GM21717 (cell line): ENCODE data around the gene CCDC15.
"Not testable (repeated sequence)": the region's sequence is repeated elsewhere in the genome, so short reads cannot be mapped to it uniquely, and the experiment has no call there.

ENCODE experiments used
- ATAC-seq: cut with Tn5 transposase; IDR thresholded peaks from one replicate; pipeline ENCODE4 v1.9.1; 2021; ENCODE audit warnings: mild to moderate bottlenecking, moderate library complexity; ENCODE audit not compliant: unreplicated experiment

CCDC15 gene

GRCh38 chr11:124942466-124943253 lies 11.3 kb upstream of the CCDC15 start:
- ATAC-seq = no peak

GRCh38 chr11:124943254-124943616 lies 10.8 kb upstream of the CCDC15 start:
- no peak for ATAC-seq

GRCh38 chr11:124943741-124944140 lies 10.3 kb upstream of the CCDC15 start:
- no peak for ATAC-seq

DNA sequence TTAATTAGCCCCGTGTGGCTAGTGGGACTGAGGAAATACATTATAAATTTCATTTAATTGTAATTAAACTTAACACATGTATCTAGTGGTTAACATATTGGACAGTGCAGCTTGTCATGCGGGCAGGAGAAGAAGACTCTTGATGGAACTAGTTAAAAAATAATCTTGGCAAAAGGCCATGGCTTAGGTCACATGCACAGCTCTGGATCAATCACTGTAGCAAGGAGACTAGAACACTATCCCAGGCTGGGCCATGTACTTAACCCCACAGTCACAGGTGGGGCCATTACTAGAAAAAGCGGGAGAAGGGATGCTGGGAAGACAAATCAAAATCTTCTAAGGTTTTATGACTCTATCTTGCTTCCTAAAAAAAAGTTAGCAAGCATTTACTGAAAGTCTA lies 9.4 kb upstream of the CCDC15 start:
- no peak for ATAC-seq

- ATAC-seq = no peak
Observed at GRCh38 chr11:124945826-124946225, 8.2 kb upstream of the CCDC15 start.

GRCh38 chr11:124946735-124947141 lies 7.3 kb upstream of the CCDC15 start:
- no peak for ATAC-seq

- ATAC-seq = no peak
Observed at GRCh38 chr11:124950601-124951330, 3.2 kb upstream of the CCDC15 start.

DNA sequence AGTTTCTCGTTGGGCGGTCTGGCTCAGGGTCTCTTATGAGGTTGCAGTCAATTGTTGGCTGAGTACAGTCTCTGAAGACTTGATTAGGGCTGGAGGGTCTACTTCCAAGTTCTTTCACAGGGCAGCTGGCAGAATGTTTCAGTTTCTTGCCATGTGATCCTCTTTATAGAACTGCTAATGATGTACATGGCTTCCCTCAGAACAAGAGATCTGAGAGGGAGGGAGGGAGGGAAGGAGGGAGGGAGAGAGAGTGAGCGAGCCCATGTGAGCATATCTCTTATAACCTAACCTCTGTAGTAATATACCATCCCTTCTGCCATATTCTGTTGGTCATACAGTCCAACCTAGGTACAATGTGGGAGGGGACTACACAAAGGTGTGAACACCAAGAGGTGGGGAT lies 2.7 kb upstream of the CCDC15 start:
- ATAC-seq = no peak

- ATAC-seq = no peak
Observed at GRCh38 chr11:124954590-124954955, 571 bp downstream of the CCDC15 start.

GRCh38 chr11:124955035-124955434 lies 1.0 kb downstream of the CCDC15 start:
- no peak for ATAC-seq

GRCh38 chr11:124961972-124962609 lies 8.1 kb downstream of the CCDC15 start:
- ATAC-seq = peak; percentile 90

DNA sequence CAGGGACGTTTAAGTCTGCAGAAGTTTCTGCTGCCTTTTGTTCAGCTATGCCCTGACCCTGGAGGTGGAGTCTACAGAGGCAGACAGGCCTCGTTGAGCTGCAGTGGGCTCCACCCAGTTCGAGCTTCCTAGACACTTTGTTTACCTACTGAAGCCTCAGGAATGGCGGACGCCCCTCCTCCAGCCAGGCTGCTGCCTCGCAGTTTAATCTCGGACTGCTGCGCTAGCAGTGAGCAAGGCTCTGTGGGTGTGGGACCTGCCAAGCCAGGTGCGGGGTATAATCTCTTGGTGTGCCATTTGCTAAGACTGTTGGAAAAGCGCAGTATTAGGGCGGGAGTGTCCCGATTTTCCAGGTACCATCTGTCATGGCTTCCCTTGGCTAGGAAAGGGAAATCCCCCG lies 14.2 kb downstream of the CCDC15 start:
- ATAC-seq = not testable (repeated sequence)

DNA sequence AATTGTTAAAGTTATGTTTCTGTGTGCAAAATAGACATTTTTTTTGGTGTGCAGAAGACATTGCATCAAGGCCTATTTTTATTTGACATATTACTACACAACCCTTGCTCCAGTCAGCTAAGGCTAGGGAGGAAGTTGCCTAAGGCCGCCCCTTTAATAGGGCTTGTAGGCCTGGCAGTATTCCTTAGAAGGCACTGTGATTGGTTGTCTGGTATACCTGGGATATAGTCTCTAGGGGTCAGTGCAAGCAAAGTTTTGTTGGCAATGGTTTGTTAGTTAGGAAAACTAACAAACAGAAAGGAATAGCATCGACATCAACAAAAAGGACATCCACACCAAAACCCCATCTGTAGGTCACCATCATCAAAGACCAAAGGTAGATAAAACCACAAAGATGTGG lies 16.9 kb downstream of the CCDC15 start:
- no peak for ATAC-seq

- ATAC-seq = no peak
Observed at GRCh38 chr11:124971810-124972209, 17.8 kb downstream of the CCDC15 start.

DNA sequence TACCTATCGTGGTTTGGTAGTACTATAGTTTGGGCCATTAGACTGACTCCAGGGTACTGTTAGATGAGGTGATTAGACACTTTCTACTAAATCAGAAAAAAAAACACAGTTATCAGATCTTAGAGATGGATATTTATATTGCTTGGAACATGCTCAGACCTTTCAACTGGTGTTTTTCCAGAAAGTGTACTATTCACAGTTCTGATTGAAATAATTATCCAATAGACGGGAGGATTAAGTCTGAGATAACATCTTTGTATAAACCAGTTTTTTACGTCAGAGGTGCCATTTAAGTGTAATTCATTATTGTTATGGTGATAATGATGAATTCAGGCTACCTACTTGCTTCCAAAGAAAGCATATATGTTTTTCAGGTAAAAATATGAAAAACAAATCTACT lies 22.5 kb downstream of the CCDC15 start:
- ATAC-seq = no peak

DNA sequence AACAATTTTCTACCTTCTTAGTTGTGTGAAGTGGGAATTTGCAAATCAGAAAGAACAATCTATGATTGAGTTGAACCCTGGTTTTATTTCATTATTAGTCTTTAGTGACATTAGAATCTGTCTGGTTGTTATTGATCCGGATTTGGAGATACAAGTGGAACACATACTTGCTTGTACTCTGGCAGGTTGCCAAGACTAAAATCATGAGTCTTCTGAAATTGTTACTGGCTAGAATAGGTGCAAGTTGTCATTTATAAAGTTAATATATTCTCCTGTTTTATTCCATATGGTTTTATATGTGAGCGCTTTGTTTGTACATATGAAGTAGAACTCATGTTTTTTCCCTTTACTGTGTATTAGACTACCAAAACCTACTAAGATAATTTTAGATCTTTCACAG lies 23.0 kb downstream of the CCDC15 start:
- no peak for ATAC-seq

DNA sequence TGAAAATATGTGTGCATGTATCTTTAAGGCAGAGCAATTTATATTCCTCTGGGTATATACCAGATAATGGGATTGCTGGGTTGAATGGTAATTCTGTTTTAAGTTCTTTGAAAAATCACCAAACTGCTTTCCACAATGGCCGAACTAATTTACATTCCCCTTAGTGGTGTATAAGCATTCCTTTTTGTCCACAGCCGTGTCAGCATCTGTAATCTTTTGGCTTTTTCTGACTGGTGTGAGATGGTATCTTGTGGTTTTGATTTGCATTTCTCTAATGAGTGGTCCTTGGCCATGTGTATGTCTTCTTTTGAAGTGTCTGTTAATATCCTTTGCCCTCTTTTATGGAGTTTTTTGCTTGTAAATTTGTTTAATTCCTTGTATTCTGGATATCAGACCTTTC lies 24.3 kb downstream of the CCDC15 start:
- no peak for ATAC-seq

- ATAC-seq = no peak
Observed at GRCh38 chr11:124982043-124982442, 28.0 kb downstream of the CCDC15 start.

DNA sequence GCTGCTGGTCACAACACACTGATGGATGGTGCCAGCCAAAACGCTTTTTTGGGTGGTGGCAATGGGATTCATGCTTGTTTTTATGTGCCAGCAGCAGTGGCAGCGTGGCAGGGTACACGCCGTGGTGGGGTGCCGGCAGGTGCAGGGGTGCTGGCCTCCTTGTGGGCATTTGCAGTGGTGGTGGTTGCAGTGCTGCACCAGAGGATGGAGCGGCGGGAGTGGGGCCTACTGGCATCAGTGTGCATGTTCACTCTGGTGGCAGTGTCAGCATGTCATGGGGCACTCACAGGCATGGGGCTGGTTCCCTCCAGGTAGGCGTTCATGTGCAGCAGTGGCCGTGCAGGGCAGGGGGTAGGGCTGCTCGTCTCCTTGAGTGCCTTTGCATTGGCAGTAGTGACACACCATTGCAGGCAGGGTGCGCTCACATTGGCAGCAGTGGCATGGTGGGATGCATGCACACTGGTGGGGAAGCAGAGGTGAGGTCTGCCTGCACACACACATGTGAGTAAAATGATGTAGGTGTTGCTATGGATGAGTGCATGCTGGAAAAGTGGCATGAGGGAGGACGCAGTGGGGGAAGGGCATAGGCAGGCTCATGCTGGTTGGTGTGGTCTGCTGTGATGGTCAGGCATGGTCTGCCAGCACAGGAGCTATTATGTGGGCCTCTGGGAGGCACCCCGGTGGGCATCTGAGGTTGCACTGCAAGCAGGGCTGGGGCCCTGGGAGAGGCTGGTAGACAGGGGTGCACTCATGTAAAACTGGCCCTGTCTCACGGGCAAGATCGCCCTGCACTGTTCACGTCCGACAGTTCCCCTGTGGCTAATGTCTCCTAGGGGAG lies 29.9 kb downstream of the CCDC15 start:
- ATAC-seq = no peak

DNA sequence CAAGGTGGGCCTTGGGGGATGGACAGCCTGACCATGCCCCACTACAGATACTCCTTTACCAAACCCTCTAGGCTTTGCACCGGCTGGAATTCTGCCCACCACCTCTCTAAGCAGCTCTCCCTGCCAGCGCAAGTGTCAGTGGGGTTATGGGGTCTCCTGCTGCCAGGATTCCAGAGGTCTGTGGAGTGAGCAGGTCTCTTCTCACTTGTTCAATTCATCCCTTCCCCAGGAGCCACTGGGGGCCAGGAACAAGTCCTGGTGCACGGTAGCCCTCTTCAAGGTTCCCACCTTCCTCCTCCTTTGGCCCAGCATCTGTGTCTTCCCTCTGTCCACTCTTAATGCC lies 30.5 kb downstream of the CCDC15 start:
- no peak for ATAC-seq

- no peak for ATAC-seq
Observed at GRCh38 chr11:124987096-124987495, 33.1 kb downstream of the CCDC15 start.
